Islet of Langerhans (tissue), 1 donor: ENCODE results near the gene DUSP6.

Experiments
- FAIRE-seq: peaks from one replicate; lab custom pipeline; 2011; peaks lifted over from hg19 to GRCh38; lab: Jason Lieb, UNC

The DUSP6 gene

DNA sequence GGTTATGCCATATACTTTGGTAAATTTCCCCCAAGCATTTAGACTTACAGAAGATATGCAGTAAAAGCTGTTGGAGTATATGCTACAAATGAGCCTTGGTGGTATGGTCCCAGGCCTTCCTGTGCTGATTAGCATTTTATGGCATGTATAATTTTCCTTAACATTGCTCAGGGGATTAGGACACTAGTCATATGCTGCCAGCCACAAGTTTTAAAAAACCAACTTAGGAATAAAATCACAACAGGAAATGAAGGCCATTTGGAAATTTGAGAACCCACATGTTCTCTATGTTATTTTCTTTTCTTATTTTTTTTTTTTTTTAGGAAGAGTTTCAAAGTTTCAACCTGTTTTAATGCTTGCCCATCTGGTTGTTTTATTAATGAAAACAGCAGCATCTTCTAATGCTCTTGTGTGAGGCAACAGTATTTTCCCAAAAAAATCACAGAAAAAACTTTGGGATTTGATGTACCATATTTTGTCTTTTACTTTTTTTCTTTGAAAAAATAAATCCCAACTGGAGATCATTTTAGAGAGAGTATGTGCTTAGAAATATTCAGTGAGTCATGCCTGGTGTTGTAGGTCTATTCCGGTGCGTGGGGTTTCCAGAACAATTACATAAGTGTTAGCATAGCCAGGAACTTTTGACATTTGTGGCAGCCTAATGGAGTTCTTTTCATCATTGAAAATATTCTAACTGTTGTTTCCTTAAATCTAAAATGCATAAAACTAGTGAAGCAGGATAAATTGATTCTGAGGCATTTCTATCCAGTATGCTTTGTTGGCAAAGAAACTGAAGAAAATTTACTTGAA lies 21.7 kb upstream of the DUSP6 start:
- FAIRE-seq = no peak

DNA sequence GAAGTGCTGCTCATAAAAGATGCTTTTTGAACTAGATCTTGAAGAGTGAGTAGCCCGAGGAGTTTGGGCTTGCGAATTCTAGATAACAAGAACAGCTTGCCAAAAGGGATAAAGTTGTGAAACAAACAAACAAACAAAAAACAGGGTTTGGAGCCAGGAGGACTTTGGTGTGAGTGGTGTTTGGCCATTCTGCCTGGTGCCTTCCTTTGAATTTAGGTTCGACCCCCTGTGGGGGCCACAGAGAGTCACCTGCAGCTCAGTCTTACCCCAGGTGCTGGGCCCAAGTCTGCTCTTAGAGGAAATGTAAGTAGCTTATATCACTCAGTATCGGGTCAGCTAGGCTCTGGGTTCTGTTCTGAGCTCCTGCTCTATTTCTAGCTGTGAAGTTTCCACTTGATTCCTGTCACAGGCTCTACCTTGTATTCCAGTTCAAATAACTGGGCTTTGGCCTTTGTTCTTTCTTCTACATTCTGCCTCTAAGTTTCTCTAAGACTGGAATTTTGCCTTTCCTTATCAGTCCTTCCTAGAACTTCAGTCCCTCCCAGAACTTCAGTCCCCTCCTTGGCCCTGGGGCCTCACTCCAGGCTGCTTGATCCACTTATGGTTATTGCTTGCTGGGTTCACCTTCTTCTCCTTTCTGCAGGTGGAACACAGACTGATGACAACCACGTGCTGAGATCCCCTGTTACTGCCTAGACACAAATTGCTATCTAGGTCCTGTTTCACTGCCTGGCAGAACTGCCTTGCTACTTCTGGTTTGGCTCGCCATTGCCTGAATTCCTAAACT lies 20.5 kb upstream of the DUSP6 start:
- FAIRE-seq = no peak

DNA sequence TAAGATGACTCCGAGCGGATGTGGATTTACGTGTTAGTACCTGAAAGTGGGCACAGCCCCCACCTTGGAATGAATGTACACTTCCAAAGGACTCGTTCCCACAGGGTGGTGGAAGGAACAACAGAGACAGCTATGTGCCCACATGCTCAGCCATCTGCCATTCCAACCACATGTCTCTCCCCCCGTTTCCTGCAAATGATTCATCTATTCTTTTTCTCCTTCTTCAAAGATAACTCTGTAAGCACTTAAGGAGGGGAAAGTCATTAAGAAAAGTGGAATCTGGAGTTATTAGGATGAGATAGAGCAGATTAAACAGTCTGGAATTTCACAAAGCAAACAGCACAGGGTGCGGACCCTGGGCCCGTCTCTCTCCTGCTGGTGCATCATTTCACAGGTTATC lies 18.5 kb upstream of the DUSP6 start:
- FAIRE-seq = no peak

DNA sequence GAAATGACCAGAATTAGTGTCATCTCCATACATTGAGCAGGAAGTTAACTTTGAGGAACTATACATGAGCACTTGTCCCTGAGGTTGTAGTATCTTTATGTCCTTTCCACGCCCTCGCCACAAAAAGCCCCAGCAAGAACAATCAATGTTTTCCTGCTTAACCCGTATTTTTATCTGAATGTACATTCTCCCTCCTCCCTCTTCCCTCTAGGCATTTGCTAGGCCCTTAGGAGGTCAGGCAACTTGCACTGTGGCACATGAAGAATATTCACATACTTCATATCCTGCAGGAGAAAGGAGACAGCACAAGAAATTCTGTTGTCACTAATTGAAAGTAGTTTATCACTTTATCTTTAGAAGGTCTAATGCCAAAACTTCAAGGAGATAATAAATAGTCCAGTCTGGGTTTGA lies 18.1 kb upstream of the DUSP6 start:
- FAIRE-seq = no peak

DNA sequence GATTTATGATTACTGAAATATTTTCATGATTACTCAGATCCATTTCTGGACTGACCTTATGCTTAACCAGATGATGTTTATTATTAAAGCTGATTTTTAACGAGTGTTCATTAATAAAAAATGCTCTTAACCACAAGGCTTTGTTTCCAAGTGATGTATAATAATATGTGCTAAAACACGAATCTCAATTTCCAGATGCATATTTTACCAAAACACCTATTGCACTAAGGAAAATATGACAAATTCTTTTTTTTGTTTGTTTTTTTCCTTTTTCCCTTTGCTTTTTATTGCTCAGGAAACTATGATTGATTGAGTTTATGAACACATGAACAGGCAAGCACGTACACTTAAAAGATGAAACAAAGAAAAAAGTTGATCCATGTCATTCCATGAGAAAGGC lies 16.9 kb upstream of the DUSP6 start:
- FAIRE-seq = no peak

- no peak for FAIRE-seq
Observed at GRCh38 chr12:89368391-89368790, 16.1 kb upstream of the DUSP6 start.

DNA sequence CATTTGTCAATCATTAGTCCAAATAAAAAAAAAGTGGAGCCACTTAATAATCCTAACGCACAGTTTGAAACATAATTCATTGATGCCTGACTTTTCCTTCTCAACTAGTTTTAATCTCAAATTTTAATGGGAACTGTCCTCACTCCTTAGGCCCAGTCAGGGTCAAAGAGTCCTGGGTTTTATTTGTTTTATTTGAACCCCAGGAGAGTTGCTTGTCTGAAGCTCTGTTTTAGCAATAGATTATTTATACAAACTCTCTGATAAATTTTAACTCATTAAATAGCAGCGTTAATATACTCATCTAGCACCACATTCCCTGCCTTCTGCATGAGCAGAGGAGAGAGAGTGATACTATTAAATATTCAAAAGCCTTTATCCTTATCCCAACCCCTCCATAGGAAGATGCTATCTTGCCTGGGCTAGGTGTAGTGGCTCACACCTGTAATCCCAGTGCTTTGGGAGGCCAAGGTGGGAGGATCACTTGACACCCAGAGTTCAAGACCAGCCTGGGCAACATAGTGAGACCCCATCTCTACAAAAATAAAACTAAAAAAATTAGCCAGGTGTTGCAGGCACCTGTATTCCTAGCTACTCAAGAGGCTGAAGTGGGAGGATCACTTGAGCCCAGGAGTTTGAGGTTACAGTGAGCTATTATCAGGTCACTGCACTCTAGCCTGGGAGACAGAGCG lies 14.5 kb upstream of the DUSP6 start:
- FAIRE-seq = no peak

GRCh38 chr12:89364631-89365030 lies 12.3 kb upstream of the DUSP6 start:
- no peak for FAIRE-seq

GRCh38 chr12:89364058-89364457 lies 11.8 kb upstream of the DUSP6 start:
- FAIRE-seq = no peak

- no peak for FAIRE-seq
Observed at GRCh38 chr12:89363582-89363981, 11.3 kb upstream of the DUSP6 start.

GRCh38 chr12:89363084-89363483 lies 10.8 kb upstream of the DUSP6 start:
- no peak for FAIRE-seq

DNA sequence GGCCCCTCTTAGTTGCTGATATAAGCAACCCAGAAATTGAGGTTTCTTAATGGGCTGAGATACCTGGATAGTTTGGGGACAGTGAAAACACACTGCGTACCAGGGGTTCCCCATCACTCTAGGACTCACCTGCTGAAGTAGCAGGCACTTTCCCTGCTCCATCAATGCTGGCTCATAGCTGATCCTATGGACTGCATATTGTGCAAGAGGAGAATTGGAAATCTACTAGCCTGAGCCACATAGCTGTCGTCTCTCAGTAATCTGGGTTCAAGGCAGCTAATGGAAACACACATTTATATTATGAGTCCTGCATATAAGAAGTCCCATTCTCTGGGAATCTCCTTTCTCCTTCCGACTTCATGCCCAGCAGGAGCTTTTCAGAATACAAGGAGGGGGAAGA lies 7.3 kb upstream of the DUSP6 start:
- FAIRE-seq = no peak

GRCh38 chr12:89358805-89359204 lies 6.5 kb upstream of the DUSP6 start:
- FAIRE-seq = no peak

GRCh38 chr12:89357297-89357730 lies 5.0 kb upstream of the DUSP6 start:
- no peak for FAIRE-seq

GRCh38 chr12:89356069-89356665 lies 3.9 kb upstream of the DUSP6 start:
- FAIRE-seq = no peak

DNA sequence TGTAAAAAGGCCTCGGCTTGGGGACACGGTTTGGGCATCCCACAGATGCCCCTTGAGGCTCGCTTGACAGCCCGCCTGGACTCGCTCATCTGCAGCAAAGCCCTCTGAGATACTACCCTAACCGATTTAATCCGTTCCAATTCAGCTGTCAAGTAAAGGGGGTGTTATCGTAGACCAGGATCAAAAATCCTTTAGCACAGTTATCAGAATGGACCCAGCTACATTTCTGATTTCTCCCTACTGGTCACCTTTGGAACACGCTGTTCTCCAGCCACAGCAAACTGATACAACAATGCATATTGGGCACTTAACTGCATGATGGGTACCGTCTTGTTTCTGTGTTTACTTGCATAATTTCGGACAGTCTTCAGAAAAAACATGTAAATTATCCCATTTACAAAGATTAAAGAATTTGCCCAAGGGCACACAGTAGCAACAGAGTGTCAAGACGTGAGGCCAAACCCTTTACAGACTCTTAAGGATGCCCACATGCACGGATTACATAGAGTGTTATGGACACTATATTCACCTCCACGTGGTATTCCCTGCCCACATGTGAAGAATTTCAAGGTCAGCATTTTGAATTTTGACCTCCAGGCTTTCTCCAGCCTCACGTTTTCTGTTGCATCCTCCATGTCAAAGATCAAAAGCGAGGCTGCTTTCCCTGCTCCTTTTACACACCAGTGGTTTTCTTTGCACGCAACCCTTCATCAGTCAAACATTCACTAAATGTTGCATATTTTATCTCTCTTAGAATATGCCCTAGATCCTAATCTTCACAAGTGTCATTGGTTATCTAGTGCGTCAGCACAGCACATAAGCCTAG lies 3.2 kb upstream of the DUSP6 start:
- no peak for FAIRE-seq

DNA sequence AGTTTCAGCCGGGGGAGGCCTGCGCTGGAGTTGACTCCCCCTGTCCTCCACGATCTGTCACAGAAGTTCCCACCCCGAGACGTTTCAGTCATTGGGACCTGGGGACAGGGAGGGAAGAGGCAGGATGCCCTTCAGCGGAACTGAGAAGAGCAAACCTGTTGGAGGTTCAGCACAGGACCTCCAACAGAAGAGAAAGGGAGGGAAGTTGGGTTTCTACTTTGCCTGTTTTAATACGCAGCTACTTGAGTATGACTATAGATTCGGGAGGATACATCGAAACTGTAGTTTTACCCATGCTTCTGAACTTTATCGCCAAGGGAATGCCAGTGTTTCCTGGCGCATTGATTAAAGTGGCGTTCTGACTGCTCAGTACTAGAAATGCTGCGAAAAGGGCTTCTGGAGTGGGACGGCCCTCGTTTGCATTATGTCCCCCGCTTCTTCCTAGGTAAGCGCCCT lies 2.3 kb upstream of the DUSP6 start:
- FAIRE-seq = no peak

DNA sequence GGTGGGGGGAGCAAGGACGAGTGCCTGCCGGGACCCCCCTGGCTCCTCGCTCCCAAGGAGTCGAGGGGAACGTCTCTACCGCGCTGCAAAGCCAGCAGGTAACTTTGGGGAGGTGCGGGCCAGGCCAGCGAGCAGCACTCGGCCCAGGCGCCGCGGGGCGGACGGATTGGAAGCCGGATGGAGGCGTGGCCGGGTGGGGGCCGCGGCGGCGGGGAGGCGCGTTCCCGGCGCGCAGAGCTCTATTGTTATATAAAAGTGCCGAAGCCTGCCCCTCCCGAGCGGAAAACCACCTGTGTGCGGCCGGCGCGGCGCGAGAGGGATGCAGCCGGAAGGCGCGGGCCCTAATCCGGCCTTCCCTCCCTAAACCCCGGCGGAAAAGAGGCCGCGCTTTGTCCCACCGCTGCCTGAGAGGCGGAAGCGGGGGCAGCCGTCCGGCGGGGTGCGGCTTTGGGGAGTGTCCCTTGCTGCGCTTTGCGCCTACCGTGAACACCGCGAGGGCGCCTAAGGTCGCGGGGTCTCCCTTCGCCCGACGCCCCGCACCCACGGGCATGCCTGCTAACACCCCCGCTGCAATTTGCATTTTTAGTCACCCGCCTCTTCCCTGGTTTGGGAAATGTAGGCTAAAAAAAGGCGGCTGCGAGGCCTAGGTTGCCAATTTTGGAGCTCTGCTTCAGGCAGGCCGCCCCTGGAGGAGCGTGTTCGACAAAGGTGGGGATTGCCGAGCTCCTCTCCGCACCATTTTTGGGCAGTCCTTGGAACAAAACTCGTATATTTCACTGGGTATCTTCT lies 1.7 kb upstream of the DUSP6 start:
- no peak for FAIRE-seq

GRCh38 chr12:89353188-89353822 lies 1.0 kb upstream of the DUSP6 start:
- FAIRE-seq = no peak

GRCh38 chr12:89352242-89352491 lies 134 bp downstream of the DUSP6 start:
- no peak for FAIRE-seq
